HepG2 (cell line): Measurements from ENCODE around the gene NSD1. TPM values are rescaled to one million over a fixed set of nuclear protein-coding genes. Genes with fewer than 3 reads are reported as not detected.

Source experiments
- AKAP8 ChIP-seq: sonication (generic); formaldehyde crosslinking; IDR thresholded peaks from 2 replicates; pipeline ENCODE4 v1.5.1; 2020; ENCODE audit warnings: mild to moderate bottlenecking, missing genetic modification reagents
- ATF7-NPFF ChIP-seq: sonication (generic); formaldehyde crosslinking; IDR thresholded peaks from 2 replicates; pipeline ENCODE4 v1.8.1; 2023; ENCODE audit warnings: mild to moderate bottlenecking, low read depth, missing genetic modification reagents, moderate library complexity
- DRAP1 ChIP-seq: IDR thresholded peaks from 2 replicates; pipeline ENCODE4 v1.6.1; 2016; ENCODE audit warnings: missing genetic modification reagents, missing compliant biosample characterization
- FOXA1 ChIP-seq, 2 experiments: fragments of 450-650 bp in 1 of 2; sonication (generic) in 1 of 2; formaldehyde crosslinking in 1 of 2; IDR thresholded peaks; 2 replicates each; pipeline versions ENCODE4 v1.4.0 to v1.6.1; 2016 to 2020; ENCODE audit warnings: missing genetic modification reagents in 1 of 2
- FOXO1 ChIP-seq: sonication (generic); formaldehyde crosslinking; IDR thresholded peaks from 2 replicates; pipeline ENCODE4 v1.4.0; 2020; ENCODE audit warnings: missing genetic modification reagents
- HDAC6 ChIP-seq: fragments of 200-600 bp; sonication (generic); IDR thresholded peaks from 2 replicates; pipeline ENCODE4 v1.7.0; 2017; ENCODE audit warnings: mild to moderate bottlenecking, antibody characterized with exemption, low read length, low read depth
- HNRNPUL1 ChIP-seq: fragments of 200-400 bp; formaldehyde crosslinking; IDR thresholded peaks from 2 replicates; pipeline ENCODE4 v1.6.1; 2017; ENCODE audit warnings: low read depth, mild to moderate bottlenecking, low read length, moderate library complexity
- IKZF4 ChIP-seq: sonication (generic); formaldehyde crosslinking; IDR thresholded peaks from 2 replicates; pipeline ENCODE4 v1.5.1; 2020; ENCODE audit warnings: borderline replicate concordance, mild to moderate bottlenecking, low read depth, missing genetic modification reagents; ENCODE audit errors: not compliant biosample characterization
- KAT2B ChIP-seq: fragments of 150-350 bp; IDR thresholded peaks from 2 replicates; pipeline ENCODE4 v1.6.1; 2014; ENCODE audit warnings: low read depth, low read length, borderline replicate concordance
- KDM6A ChIP-seq: IDR thresholded peaks from 2 replicates; pipeline ENCODE4 v1.6.1; 2016; ENCODE audit warnings: low read depth
- MAX ChIP-seq: IDR thresholded peaks from 2 replicates; pipeline ENCODE4 v1.6.1; 2012; ENCODE audit warnings: inconsistent platforms
- NRL ChIP-seq: sonication (generic); formaldehyde crosslinking; IDR thresholded peaks from 2 replicates; pipeline ENCODE4 v1.5.0; 2020; ENCODE audit warnings: missing genetic modification reagents, mild to moderate bottlenecking, moderate library complexity, borderline replicate concordance
- PATZ1 ChIP-seq: sonication (generic); formaldehyde crosslinking; IDR thresholded peaks from 2 replicates; pipeline ENCODE4 v1.4.0; 2020; ENCODE audit warnings: missing genetic modification reagents
- PBX3 ChIP-seq: sonication (generic); formaldehyde crosslinking; IDR thresholded peaks from 2 replicates; pipeline ENCODE4 v1.8.1; 2023; ENCODE audit warnings: missing genetic modification reagents, inconsistent platforms, borderline replicate concordance
- RCOR2 ChIP-seq: IDR thresholded peaks from 2 replicates; pipeline ENCODE4 v1.6.1; 2016; ENCODE audit warnings: missing biosample characterization, missing genetic modification reagents
- SALL2 ChIP-seq: sonication (generic); formaldehyde crosslinking; IDR thresholded peaks from 2 replicates; pipeline ENCODE4 v1.8.1; 2023; ENCODE audit warnings: mild to moderate bottlenecking, missing genetic modification reagents, inconsistent platforms
- SSRP1 ChIP-seq: IDR thresholded peaks from 2 replicates; pipeline ENCODE4 v1.6.1; 2016; ENCODE audit warnings: control low read depth
- TBX2 ChIP-seq: sonication (generic); formaldehyde crosslinking; IDR thresholded peaks from 2 replicates; pipeline ENCODE4 v1.5.0; 2020; ENCODE audit warnings: missing genetic modification reagents, mild to moderate bottlenecking, borderline replicate concordance
- TCF7L2 ChIP-seq: IDR thresholded peaks from 2 replicates; pipeline ENCODE4 v1.6.1; 2011; ENCODE audit warnings: mild to moderate bottlenecking, low read depth, low read length, moderate library complexity
- UBTF ChIP-seq: sonication (generic); formaldehyde crosslinking; IDR thresholded peaks from 2 replicates; pipeline ENCODE4 v1.4.0; 2020; ENCODE audit warnings: mild to moderate bottlenecking, missing genetic modification reagents
- ZBTB7A ChIP-seq: sonication (generic); formaldehyde crosslinking; IDR thresholded peaks from 2 replicates; pipeline ENCODE4 v1.8.0; 2022; ENCODE audit warnings: mild to moderate bottlenecking, missing genetic modification reagents
- ZNF225 ChIP-seq: sonication (generic); formaldehyde crosslinking; IDR thresholded peaks from 2 replicates; pipeline ENCODE4 v1.4.0; 2020; ENCODE audit warnings: mild to moderate bottlenecking, missing genetic modification reagents
- ZNF713 ChIP-seq: sonication (generic); formaldehyde crosslinking; IDR thresholded peaks from 2 replicates; pipeline ENCODE4 v1.4.0; 2020; ENCODE audit warnings: mild to moderate bottlenecking, missing genetic modification reagents
- polyA plus RNA-seq, 8 experiments: library from polyadenylated mRNA; depleted of rRNA in 3 of 8; stranded (reverse) in 7 of 8; unstranded in 1 of 8; fragments of >200 nt; fragmentation: Illumina TruSeq in 4 of 8; extraction: Trizol in 4 of 8; gene quantifications; 2 replicates each; pipeline versions ENCODE4 v1.2.1 to v1.2.3, GENCODE V29; 2011 to 2016; ENCODE audit warnings: low read depth in 4 of 8, missing spikeins in 1 of 8, mixed read lengths in 1 of 8; ENCODE audit not compliant: insufficient read depth in 1 of 8
- total RNA-seq, 5 experiments: library from RNA; depleted of rRNA; stranded (reverse); fragments of >200 nt; fragmentation: Illumina TruSeq; extraction: Trizol; gene quantifications; 2 replicates each; pipeline ENCODE4 v1.2.3, GENCODE V29; 2016; ENCODE audit warnings: low read depth in 1 of 5

NSD1 gene
- total and polyA plus RNA-seq, 2 of the 13 experiments (the other 11 are each of a cell fraction or from before 2014, with no cell fraction given) = 0.01 to 0.09 TPM

- TF ChIP-seq PATZ1 (CRISPR knock-in tag) (no peak; the same call in 1 of the 2 replicates), ZNF713 (CRISPR knock-in tag) (no peak), RCOR2 (CRISPR knock-in tag) (no peak), ZBTB7A (CRISPR knock-in tag) (no peak), PBX3 (no peak), HDAC6 (no peak), MAX (no peak), TCF7L2 (no peak), UBTF (CRISPR knock-in tag) (peak; percentile 54; the same call in 1 of the 2 replicates), ZNF225 (CRISPR knock-in tag) (no peak), SSRP1 (CRISPR knock-in tag) (no peak), HNRNPUL1 (no peak), KAT2B (no peak), KDM6A (no peak), ATF7-NPFF (CRISPR knock-in tag) (peak; percentile 16; the same call in 1 of the 2 replicates), DRAP1 (CRISPR knock-in tag) (no peak), FOXO1 (CRISPR knock-in tag) (0 out of 2 replicates have a peak, but pooled peaks have one; percentile 57), IKZF4 (no peak), SALL2 (CRISPR knock-in tag) (no peak), FOXA1 (IDR thresholded peaks at IDR 0.05) (no peak), FOXA1 (CRISPR knock-in tag; IDR thresholded peaks at IDR 0.05) (no peak), AKAP8 (no peak), NRL (CRISPR knock-in tag) (no peak; the same call in 1 of the 2 replicates), TBX2 (CRISPR knock-in tag) (no peak; the same call in 1 of the 2 replicates)
These were observed 36.3 kb upstream of the NSD1 start (continued) for GRCh38 chr5:177097016-177097985.
